A549 (cell line): ENCODE data around the gene GLRX3.

Source experiments
- CBX2 ChIP-seq: fragments of 200-600 bp; sonication (generic); IDR thresholded peaks from 2 replicates; pipeline ENCODE4 v1.6.1; 2016; ENCODE audit warnings: low read depth, mild to moderate bottlenecking, borderline replicate concordance
- JUNB ChIP-seq: fragments of >200 bp; sonication (Bioruptor Twin); formaldehyde crosslinking; IDR thresholded peaks from 2 replicates; pipeline ENCODE4 v1.6.1; 2016
- MAX ChIP-seq: IDR thresholded peaks from 2 replicates; pipeline ENCODE4 v1.6.1; 2012
- NR3C1 ChIP-seq: fragments of >200 bp; sonication (Bioruptor Twin); formaldehyde crosslinking; IDR thresholded peaks from 3 replicates; pipeline ENCODE4 v1.6.1; 2017
- PBX3 ChIP-seq: IDR thresholded peaks from 2 replicates; pipeline ENCODE4 v1.6.1; 2012
- POLR2A ChIP-seq: IDR thresholded peaks from 2 replicates; pipeline ENCODE4 v1.6.1; 2012; ENCODE audit warnings: mild to moderate bottlenecking, low read length
- REST ChIP-seq: fragments of 200-600 bp; sonication (generic); IDR thresholded peaks from 2 replicates; pipeline ENCODE4 v1.6.1; 2016; ENCODE audit warnings: antibody characterized with exemption, mild to moderate bottlenecking, moderate library complexity
- SMC3 ChIP-seq: fragments of >200 bp; sonication (Bioruptor Twin); formaldehyde crosslinking; IDR thresholded peaks from 3 replicates; pipeline ENCODE4 v1.6.1; 2018; ENCODE audit warnings: inconsistent platforms
- TF ChIP-seq, protein P1 (sequence below): fragments of >200 bp; sonication (Bioruptor Twin); formaldehyde crosslinking; IDR thresholded peaks from 3 replicates; pipeline ENCODE4 v1.5.1; 2016

DNA sequence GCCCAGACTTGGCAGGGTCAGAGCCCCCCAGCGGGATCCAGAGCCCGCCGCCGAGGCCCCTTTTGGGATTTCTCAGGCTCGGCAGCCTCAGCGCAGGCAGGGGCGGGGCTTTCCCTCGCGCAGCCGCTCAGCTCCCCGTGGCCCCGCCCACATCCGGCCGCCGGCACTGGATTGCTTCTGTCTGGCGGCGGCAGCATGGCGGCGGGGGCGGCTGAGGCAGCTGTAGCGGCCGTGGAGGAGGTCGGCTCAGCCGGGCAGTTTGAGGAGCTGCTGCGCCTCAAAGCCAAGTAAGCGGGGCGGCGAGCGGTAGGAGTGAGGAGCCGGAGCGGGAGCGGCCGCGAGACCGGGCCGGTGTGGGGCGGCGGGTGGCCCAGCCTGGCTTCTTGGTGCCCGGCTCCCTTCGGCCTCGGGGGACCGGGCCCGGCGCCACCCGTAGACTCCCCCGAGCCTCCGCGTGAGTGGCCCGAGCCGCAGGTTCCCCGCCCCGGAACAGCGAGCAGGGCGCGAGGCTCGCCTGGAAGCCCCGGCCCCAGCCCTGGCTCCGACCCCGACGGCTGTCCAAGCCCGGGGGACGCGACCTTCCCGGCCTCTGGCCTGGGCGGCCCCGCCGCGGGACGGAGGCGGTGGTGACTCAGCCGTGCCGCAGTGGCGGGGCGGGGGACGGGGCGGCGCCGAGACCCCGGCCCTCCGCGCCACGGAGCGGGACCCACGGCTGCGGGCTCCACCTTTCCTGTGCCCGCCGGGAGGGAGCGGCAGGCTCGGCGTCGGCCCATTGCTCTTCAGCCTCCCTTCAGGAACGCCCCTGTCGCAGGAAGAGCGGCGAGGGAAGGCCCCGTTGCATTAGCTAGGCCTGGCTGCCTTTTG lies at the start of gene GLRX3:
- TF ChIP-seq, protein P1, sequence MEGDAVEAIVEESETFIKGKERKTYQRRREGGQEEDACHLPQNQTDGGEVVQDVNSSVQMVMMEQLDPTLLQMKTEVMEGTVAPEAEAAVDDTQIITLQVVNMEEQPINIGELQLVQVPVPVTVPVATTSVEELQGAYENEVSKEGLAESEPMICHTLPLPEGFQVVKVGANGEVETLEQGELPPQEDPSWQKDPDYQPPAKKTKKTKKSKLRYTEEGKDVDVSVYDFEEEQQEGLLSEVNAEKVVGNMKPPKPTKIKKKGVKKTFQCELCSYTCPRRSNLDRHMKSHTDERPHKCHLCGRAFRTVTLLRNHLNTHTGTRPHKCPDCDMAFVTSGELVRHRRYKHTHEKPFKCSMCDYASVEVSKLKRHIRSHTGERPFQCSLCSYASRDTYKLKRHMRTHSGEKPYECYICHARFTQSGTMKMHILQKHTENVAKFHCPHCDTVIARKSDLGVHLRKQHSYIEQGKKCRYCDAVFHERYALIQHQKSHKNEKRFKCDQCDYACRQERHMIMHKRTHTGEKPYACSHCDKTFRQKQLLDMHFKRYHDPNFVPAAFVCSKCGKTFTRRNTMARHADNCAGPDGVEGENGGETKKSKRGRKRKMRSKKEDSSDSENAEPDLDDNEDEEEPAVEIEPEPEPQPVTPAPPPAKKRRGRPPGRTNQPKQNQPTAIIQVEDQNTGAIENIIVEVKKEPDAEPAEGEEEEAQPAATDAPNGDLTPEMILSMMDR, result no peak
- TF ChIP-seq PBX3 (no peak), REST (no peak), SMC3 (no peak), POLR2A (peak; percentile 77), MAX (peak; percentile 81), JUNB (no peak), CBX2 (no peak), NR3C1 (no peak)
